GM21825 (cell line): Measurements from ENCODE around the gene ITGA1.
A peak's percentile ranks its signal among the peaks of the same experiment; 100 is the strongest.
"Not testable (repeated sequence)": the region's sequence is repeated elsewhere in the genome, so short reads cannot be mapped to it uniquely, and the experiment has no call there.

Source experiments
- ATAC-seq: cut with Tn5 transposase; IDR thresholded peaks from one replicate; pipeline ENCODE4 v1.9.1; 2021; ENCODE audit warnings: mild to moderate bottlenecking, moderate library complexity; ENCODE audit not compliant: unreplicated experiment

Gene ITGA1

GRCh38 chr5:52787600-52788504, at the start of gene ITGA1, which contains the start of gene PELO:
Gene ITGA1, plus strand, starts transcription at chr5:52787916. Its CDS starts 438 bp downstream, at chr5:52788354.
Gene PELO, plus strand, starts transcription at chr5:52787916. Its CDS starts 12,479 bp downstream, at chr5:52800395.
- ATAC-seq: peak; percentile 79

GRCh38 chr5:52738095-52738506, 49.6 kb upstream of the ITGA1 start:
- ATAC-seq: no peak

GRCh38 chr5:52740007-52740406, 47.7 kb upstream of the ITGA1 start:
- ATAC-seq: no peak

GRCh38 chr5:52743012-52743411, 44.7 kb upstream of the ITGA1 start:
- no peak for ATAC-seq

- no peak for ATAC-seq
These were observed 44.2 kb upstream of the ITGA1 start for GRCh38 chr5:52743529-52743928.

GRCh38 chr5:52743970-52744369, 43.7 kb upstream of the ITGA1 start:
- no peak for ATAC-seq

- not testable (repeated sequence) for ATAC-seq
These were observed 42.8 kb upstream of the ITGA1 start for GRCh38 chr5:52744867-52745458.

- ATAC-seq: no peak
These were observed 41.2 kb upstream of the ITGA1 start for GRCh38 chr5:52746539-52746938.

GRCh38 chr5:52748590-52748989, 39.1 kb upstream of the ITGA1 start:
- ATAC-seq: no peak

- no peak for ATAC-seq
These were observed 38.0 kb upstream of the ITGA1 start for GRCh38 chr5:52749666-52750065.

GRCh38 chr5:52751137-52751536, 36.6 kb upstream of the ITGA1 start:
- no peak for ATAC-seq

- no peak for ATAC-seq
These were observed 33.7 kb upstream of the ITGA1 start for GRCh38 chr5:52754051-52754450.

- ATAC-seq: no peak
These were observed 30.2 kb upstream of the ITGA1 start for GRCh38 chr5:52757527-52757926.

- ATAC-seq: no peak
These were observed 29.7 kb upstream of the ITGA1 start for GRCh38 chr5:52758014-52758413.

GRCh38 chr5:52759331-52759730, 28.4 kb upstream of the ITGA1 start:
- no peak for ATAC-seq

GRCh38 chr5:52760695-52761366, 26.9 kb upstream of the ITGA1 start:
- ATAC-seq: no peak

- ATAC-seq: no peak
These were observed 20.4 kb upstream of the ITGA1 start for GRCh38 chr5:52767217-52767743.

- peak; percentile 45 for ATAC-seq
These were observed 19.8 kb upstream of the ITGA1 start for GRCh38 chr5:52767766-52768480.

- no peak for ATAC-seq
These were observed 18.7 kb upstream of the ITGA1 start for GRCh38 chr5:52769061-52769460.

GRCh38 chr5:52770287-52770939, 17.3 kb upstream of the ITGA1 start:
- no peak for ATAC-seq
